HG03280 (cell line): Measurements from ENCODE around the gene OSTF1.
A peak's percentile ranks its signal among the peaks of the same experiment; 100 is the strongest.

Source experiments
- ATAC-seq: cut with Tn5 transposase; IDR thresholded peaks from one replicate; pipeline ENCODE4 v1.9.1; 2021; ENCODE audit warnings: mild to moderate bottlenecking, moderate library complexity; ENCODE audit not compliant: unreplicated experiment

The OSTF1 gene

DNA sequence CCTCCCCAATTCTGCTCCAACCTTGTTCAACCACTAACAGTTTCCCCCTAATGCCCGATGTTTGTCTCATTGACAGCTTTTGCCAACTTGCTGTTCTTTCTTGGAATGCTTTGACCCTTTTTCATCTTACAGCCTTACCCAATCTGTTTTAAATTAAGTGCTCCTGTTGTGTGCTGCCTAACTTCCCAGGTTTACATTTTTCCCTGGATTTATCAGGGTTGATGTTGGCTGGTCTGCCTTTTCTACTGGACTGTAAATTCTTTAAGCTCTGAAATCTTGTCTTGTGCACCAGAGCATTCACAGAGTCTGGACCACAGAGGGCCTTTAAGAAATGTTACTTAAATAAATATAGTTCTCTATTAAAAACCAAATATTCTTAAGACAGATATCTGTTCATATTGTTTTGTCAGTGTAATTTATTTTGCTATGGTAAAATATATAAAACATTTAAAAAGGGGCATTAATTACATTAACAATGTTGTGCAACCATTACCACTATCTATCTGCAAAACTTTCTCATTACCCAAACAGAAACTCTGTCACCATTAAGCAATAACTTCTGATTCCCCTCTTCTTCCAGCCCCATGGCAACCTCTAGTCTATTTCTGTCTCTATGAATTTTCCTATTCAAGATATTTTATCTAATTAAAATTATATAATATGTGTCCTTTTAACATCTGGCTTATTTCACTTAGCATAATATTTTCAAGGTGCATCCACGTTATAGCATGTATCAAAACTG is 73.0 kb downstream of the OSTF1 start:
- ATAC-seq, result no peak

- ATAC-seq, result no peak
Measured at GRCh38 chr9:75163764-75164163, 75.5 kb downstream of the OSTF1 start.

DNA sequence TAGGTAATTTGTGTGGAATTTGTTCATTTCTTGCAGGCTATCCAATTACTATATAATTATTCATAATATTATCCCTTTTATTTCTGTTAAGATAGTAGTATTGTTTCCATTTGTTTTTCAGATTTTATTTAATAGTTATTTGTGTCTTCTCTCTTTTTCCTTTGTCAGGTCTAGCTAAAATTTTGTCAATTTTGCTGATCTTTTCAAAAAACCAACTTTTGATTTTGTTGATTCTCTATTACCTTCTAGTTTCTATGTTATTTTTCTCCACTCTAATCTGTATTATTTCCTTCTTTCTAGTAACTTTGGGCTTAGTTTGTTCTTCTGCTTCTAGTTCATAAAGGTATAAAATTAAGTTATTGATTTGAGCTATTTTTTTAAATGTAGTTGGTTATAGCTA is 76.3 kb downstream of the OSTF1 start:
- no peak for ATAC-seq

DNA sequence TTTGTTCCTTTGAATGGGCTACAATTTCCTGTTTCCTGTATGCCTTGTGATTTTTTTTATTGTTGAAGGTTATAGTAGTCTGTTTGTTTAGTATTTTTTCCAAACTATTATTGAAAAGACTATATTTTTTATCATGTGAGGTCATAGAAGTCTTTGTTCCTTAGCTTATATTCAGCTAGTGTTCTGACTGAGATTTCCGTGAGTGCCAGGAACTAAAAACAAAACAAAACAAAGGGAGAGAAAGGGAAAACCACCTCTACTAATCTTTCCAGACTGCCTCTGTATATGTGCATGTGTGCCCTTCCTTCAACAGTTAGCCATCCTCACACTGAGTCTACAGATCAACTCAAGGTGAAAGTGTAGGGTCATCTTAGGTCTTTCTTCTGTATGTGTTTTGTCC is 79.0 kb downstream of the OSTF1 start:
- no peak for ATAC-seq

- no peak for ATAC-seq
Measured at GRCh38 chr9:75168270-75169178, 80.2 kb downstream of the OSTF1 start.

GRCh38 chr9:75169623-75170022 is 81.3 kb downstream of the OSTF1 start:
- no peak for ATAC-seq

GRCh38 chr9:75170898-75171360 is 82.6 kb downstream of the OSTF1 start:
- no peak for ATAC-seq

DNA sequence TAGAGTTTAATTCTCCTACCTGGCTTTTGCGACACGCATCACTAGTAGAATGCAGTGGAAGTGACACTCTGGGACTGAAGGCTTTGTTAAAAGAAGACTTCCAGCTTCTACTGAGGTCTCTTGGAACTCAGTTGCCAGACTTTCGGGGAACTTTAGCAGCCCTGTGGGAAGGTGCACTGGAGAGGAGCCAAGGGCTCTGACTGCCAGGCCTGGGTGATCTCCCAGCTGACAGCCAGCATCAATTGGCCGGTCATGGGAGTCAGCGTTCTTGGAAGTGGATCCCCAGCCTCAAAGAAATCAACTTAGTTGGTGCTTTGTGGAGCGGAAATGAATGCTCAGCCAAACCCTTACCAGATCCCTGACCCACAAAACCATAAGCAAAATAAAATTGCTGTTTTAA is 87.1 kb downstream of the OSTF1 start:
- ATAC-seq, result no peak

- no peak for ATAC-seq
Measured at GRCh38 chr9:75176037-75176436, 87.7 kb downstream of the OSTF1 start.

DNA sequence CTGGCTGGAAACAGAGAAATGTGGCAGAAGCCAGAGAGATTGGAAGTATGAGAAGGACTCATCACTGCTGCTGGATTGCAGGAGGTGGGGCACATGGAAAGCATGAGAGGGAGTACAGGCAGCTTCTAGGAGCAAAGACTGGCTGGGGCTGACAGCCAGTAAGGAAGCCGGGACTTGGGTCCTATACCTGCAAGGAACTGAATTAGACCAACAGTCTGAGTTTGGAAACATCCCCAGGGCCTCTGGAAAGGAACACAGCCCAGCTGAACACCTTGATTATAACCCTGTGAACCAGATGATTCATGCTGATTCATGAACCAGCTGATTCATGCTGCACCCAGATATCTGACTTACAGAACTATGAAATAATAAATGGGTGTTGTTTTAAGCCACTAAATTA is 93.4 kb downstream of the OSTF1 start:
- ATAC-seq, result no peak

- no peak for ATAC-seq
Measured at GRCh38 chr9:75183306-75183705, 95.0 kb downstream of the OSTF1 start.

GRCh38 chr9:75184471-75184870 is 96.2 kb downstream of the OSTF1 start:
- no peak for ATAC-seq

DNA sequence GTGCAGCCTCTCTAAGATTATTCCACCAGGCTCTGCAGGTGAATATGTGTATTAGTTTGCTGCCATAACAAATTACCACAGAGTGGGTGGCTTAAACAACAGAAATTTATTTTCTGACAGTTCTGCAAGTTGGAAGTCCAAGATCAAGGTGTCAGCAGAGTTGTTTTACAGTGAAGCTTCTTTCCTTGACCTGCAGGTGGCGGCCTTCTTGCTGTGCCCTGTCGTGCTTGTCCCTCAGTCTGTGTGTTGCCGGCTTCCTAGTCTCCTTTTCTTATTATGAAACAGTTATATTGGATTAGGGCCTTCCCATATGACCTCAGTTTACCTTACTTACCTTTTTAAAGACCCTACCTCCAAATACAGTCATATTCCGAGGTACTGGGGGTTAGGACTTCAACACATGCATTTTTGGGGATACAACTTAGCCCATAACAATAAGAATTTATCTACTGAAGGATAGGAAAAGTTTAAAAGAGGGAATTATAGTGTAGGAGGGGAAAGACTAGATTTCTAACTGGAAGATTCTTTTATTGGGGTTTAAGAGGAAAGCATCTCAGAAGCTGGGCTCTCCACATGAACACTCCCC is 97.4 kb downstream of the OSTF1 start:
- peak; percentile 70 for ATAC-seq

DNA sequence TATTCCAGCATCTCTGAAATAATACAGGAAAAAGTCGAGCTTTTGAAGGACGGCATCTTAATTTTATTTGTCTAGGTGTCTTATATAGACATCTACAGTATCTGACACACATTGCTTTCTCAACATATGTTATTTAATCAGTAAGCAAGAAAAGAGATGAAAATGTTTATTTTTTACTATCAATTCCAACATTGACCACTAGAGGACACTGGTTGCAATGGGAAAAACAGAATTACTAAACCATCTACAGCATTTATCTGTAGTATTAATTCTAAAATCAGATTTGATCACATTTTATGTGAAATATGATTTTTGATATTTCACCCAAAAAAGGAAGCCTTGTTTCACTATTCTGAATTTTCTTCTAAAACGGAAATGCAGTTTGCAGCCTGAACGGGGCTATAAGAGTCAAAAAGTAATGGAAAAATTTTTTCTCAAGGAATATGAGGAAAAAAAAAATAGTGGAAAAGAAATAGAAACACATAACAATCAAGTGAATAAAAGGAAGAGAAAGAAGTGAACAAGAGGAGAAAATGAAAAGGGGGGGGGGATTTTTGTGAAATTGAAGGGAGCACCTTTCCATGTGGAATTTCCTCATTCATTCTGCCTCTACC is 98.6 kb downstream of the OSTF1 start:
- no peak for ATAC-seq

- no peak for ATAC-seq
Measured at GRCh38 chr9:75188756-75189155, 100.4 kb downstream of the OSTF1 start.

GRCh38 chr9:75190762-75191161 is 102.4 kb downstream of the OSTF1 start:
- no peak for ATAC-seq
